Hepatocyte (in vitro differentiated cells): ENCODE measurements around the gene TNNI3.

Experiments used
- CTCF ChIP-seq: fragments of 200-600 bp; sonication (generic); IDR thresholded peaks from 2 replicates; pipeline ENCODE4 v1.5.1; 2016; ENCODE audit warnings: antibody characterized with exemption, mild to moderate bottlenecking; ENCODE audit not compliant: poor library complexity
- EZH2 ChIP-seq: fragments of 200-600 bp; sonication (generic); IDR thresholded peaks from 2 replicates; pipeline ENCODE4 v1.6.1; 2016; ENCODE audit warnings: antibody characterized with exemption, mild to moderate bottlenecking, borderline replicate concordance
- EZH2phosphoT487 ChIP-seq: fragments of 200-600 bp; sonication (generic); IDR thresholded peaks from one replicate; pipeline ENCODE4 v1.6.1; 2018; ENCODE audit warnings: antibody characterized with exemption, mild to moderate bottlenecking, low read depth, moderate library complexity; ENCODE audit not compliant: unreplicated experiment, severe bottlenecking

- no peak for TF ChIP-seq CTCF
- no peak for TF ChIP-seq EZH2
- TF ChIP-seq EZH2phosphoT487 = no peak
Observed at GRCh38 chr19:55119053-55119452, 38.5 kb downstream of the TNNI3 start.
